ENCODE data around the gene CYTH1.
A peak's percentile ranks its signal among the peaks of the same experiment; 100 is the strongest.

Gene CYTH1

DNA sequence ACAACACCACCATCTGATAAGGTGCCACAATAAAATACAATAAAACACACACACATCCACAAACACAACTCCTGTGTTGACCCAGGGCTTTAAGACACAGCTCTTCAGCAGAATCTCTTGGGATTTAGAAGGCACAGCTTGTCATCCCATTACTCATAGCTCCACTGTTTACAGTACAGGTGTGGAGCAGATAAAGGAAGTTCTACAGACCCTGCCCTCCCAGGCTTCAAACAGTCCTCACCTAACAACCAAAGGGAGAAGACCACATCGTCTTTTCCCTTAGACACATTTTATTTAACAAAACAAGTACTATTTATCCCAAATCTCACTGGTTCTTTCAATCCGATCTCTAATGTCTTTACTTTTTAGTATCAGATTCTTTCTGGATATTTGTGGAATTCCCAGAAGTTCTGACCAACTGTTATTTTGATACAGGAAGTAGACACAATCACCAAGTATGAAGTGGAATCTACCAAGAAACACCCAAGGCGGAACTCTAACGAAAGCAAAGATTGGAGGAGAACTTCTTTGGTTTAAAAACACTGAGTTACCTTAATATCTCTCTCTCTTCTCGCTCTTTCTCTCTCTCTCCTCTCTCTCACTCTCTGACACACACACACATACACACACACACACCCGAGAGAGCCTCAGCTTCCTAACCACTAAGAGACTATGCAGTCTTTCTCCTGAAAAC is 46.1 kb downstream of the CYTH1 start:
- no peak for DNase-seq (ENCODE audit: low spot score)

DNA sequence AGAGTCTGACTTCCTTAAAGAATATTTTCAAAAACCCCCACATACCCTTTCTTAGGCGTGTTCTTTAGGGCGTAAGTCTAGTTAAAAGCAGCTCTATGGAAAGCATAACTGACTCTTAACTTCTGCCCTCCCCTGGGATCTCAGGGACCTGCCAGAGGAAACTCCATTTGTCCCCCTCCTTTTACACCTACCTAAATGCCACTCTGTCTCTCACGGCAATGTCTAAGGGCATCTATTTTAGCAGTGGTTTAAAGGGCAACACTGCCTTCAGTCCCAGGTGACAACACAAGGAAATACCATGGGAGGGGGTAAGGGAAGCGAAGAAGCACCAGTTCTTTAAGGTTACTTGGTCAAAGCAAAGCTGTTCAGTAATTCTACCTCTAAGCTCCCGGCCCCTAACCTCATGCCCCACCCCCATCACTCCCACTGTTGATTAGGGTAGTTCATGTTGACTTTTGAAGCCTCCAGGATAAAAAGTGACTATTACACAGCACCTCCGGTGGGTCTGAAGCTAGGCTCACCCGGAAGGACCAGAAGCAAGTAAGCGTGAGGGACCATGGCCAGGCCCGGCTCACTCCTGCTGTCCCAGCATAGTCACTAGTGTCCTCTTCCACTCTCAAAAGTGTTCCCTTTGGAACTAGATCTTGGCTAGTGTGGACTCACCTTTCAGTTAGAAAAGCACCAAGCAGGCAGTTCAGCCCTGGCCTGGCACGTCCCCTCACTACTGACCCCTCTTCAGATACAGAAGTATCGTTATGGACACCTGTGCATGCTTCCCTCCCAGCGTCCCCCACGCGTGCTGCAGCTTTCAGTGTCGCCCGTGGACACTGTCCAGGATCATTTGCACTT is 47.1 kb downstream of the CYTH1 start:
- DNase-seq (ENCODE audit: low spot score), result no peak

DNA sequence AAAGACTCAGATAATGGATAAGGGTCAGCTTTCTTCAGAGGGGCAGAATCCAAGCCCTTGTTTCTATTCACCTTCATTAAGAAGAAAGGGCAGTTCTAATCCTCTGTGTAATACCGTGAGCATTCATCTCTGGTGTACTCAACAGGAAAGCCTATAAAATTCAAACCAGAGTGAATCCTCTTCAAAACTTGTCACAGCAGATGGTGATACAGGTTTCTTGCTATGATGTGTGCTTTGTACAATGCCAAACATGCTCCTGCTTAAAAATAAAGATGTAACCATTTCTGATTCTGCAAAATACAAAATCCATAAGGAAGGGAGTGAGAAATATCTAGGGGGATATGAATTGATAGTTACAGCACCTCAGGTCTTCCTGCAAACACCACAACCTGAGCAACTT is 49.7 kb downstream of the CYTH1 start:
- DNase-seq (ENCODE audit: low spot score), result no peak

DNA sequence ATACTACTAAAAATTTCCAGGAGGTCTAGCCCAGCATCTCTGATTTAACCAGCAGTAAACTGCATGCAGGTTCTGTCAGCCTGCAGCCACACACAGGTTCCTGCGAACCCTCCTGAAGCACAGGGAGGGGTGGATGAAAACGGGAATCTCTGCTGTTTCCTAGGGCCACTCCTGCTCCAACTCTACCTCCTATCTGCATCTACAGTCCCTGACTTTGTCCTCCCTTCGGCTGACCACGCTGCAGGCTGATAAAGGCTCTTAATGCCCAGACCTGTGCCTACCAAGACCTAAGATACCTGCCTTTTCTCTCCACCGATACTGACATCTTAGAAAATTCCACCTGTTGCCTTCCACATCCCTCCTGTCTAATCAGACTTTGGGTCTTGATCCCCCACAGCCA is 50.2 kb downstream of the CYTH1 start:
- no peak for DNase-seq (ENCODE audit: low spot score)

DNA sequence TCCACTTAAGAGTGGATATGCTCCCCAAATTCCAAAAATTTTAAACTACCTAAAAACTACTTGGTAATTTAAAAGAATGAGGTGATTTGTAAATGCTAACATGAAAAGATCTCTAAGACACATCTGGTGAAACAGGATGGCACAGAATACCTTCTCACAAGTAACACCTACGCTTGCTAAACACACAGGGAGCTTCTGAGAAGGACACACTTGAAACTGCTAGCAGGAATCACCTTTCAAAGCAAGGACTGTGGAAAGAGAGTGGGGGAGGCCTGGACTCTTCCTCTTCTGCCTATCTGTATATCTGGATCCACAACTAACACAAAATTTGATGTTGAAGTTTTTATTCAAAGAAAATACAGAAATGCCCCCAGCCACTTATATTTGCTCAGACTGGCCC is 52.4 kb downstream of the CYTH1 start:
- DNase-seq (ENCODE audit: low spot score), result no peak

DNA sequence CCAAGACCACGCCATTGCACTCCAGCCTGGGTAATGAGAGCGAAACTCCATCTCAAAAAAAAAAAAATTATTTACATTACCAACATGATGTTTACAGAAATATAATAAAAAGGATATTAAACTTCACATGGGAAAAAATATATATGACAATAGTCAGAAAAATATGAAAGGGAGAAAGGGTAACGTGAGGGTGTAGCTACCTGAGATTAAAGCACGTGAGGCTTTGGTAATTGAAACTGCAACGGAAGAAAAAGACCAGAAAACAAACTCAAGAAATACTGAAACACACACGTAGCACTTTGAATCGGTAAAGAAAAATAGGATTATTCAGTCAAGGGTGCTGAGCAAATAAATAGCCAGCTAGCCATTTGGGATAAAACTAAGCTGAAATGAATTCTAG is 53.6 kb downstream of the CYTH1 start:
- DNase-seq (ENCODE audit: low spot score), result no peak

DNA sequence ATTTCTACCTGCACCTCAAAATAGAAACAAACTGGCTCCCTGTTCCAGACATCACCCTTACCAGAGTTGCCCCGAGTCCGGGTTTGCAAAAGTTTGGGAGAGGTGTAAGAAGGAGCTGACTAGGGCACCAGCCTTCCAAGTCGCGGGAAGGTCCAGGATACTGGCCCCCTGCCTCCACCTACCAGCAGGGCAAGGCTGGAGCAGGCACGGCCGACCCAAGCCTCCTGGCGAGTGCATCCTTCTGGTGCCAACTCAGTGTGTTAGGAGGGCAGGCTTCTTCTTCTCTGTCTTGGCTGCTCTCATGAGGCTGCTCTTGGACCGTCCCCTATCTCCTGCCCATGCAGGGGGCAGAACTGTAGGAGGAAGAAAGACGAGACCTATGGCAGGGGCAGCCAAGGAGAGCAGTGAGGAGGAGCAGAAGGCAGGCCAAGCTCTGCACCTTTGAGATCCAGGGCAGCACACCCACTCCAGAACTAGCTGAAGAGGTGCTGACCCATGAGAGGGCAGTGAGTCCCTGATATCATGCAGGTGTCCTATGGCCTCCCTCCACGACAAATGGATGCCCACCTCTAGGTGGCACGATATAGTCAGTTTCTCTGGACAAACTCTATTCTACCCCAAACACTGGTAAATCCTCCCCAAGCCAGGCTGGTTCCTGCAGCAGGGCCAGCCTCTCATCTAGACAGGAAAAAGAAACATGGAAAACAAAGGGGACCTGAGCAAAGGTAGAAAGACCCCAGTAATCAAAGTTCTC is 54.4 kb downstream of the CYTH1 start:
- no peak for DNase-seq (ENCODE audit: low spot score)

DNA sequence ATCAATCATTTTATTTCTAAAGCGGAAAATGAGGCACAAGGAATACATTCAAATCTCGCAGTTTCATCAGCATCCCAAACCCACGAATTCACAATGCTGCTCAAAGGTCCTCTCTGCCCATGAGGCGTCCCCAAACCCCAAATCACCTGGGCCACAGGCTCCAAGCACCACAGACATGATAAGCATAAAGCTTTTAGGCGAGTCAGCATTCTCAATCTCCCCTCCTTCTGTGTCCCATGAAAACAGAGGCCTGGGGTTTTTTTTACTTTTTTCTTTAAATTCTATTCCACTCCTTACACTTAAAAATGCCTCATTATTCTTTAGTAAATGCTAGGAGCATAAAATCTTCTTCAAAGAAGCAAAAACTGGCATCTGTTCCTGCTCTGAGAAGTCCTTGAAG is 55.0 kb downstream of the CYTH1 start:
- no peak for DNase-seq (ENCODE audit: low spot score)

DNA sequence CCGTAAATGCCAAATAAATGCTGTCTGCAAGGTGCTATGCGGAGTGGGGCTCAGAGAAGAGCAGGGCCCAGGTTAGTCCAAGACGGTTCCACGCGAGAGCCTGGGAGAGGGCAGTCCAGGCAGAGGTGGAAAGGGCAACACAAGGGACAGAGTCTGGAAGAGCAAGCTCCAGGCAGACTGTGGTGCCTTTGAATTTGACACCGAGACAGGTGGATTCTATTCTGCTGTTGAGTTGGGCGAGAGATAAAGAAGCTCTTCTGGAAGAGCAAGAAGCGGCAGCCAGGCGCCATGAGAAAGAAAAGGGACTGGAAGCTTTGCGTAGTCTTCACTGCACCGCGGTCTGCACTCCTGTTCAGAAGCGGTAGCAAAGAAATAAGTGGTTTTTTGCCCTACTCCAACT is 55.6 kb downstream of the CYTH1 start:
- DNase-seq (ENCODE audit: low spot score), result no peak

DNA sequence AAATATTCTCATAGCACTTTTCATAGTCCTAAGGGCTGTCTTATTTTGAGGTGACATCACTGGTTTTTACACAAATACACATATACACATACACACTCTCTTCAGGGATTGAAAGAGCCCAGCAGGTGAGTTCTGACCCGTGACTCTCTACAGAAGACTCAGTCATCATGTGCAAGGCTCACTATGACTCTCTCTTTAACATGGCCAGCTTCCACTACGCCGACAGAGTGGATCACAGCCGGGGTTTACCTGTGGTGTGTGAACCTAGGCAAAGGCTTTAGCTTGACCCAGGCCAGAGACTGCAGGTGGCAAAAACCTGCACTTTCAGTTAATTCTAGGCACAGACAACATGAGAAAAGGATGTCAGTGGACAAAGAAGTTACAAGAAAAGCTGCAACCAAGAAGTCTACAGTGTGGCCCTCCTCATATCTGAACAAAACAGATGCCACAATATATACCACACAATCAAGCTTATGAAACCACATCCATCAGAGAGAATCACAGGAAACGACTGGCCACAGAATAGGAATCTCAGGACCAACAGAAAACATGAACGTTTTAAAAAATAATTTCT is 56.5 kb downstream of the CYTH1 start:
- DNase-seq (ENCODE audit: low spot score), result no peak

DNA sequence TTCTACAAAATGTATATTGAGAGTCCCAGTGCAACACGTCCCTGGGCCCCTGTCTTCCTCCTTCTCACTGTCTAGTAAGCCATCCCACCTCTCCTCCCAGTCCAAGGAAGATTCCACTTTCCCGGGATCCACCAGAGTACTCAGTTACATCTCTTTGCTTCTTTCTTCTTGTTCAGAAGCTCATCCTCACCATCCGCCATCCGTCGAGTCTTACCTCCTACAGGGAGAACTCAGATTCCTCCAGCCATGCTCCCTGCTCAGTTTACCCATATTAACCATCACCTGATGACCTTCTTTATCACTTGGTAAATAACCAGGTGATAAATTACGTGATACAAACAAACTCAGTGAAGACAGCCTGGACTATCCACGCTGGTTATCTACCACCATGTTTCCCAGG is 57.1 kb downstream of the CYTH1 start:
- no peak for DNase-seq (ENCODE audit: low spot score)

DNA sequence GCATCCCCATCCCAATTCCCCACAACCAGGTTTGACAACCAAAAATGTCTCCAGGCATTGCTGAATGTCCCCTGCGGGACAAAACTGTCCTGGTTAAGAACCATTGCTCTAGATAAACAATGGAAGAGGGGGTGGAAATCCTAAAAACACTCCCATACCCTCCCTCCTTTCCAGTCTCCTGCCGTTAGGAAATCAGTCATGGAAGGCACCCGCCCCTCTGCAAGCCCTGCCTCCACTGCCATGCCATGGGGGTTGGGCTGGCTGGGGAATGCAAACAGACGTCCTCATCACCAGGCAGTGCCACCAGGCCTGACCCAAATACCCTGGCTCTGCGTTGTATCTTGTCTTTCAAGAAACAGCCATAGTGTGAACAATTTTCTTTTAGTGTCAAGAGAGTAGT is 57.5 kb downstream of the CYTH1 start:
- DNase-seq (ENCODE audit: low spot score), result no peak

DNA sequence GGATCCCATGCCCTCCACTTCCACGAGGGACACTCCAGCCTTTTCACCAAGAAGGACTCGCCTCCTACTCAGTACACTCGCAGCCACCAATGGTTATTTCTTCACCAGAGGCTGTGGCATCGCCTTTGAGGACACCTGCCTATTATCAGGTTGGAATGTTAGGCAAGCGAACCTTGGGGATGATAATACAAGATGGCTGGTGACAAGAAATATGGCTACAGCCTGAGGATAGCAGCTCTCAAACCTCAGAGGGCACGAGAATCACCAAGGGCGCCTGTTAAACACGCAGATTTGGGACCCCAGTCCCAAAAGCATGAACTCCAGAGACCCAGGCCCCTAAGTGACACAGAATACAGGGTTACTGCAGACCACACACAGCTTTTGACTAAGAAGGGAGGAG is 58.1 kb downstream of the CYTH1 start:
- no peak for DNase-seq (ENCODE audit: low spot score)

DNA sequence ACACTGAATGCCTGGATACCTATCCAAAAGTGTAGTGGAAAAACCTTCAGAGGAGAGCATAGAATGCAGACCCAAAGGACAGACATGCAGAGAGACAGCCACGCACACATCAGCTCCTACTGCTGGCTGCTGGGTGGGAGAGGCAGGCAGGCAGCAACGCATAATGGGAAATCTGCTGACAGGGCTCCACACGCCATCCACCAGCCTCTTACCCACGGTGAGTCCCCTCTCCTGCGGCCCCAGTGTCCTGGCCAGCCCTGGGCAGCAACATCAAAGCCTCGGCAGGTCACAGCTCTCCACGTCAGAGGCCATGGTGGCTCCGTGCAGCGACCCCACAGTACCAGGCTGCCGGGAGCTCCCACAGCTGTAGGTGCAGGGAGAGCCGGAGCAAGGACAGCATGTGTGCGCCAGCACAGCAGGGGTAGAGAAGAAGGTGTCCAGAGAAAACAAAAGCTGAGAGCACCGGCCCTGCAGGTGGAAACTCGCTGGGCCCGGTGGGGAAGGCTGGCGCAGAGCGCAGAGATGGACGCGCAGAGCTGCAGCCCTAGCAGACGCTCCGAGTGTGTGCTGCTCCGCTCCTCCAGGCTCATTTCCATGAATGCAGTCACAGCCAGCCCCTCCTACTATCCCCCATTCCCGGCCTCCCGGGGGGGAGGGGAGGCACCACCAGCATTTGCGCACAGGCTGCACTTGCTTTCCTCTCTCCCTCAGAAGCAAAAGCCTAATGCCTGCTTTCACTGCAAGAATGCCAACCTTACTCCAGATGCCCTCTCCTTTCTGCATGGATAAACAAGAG is 58.9 kb downstream of the CYTH1 start:
- peak; percentile 90 for DNase-seq (ENCODE audit: low spot score)

DNA sequence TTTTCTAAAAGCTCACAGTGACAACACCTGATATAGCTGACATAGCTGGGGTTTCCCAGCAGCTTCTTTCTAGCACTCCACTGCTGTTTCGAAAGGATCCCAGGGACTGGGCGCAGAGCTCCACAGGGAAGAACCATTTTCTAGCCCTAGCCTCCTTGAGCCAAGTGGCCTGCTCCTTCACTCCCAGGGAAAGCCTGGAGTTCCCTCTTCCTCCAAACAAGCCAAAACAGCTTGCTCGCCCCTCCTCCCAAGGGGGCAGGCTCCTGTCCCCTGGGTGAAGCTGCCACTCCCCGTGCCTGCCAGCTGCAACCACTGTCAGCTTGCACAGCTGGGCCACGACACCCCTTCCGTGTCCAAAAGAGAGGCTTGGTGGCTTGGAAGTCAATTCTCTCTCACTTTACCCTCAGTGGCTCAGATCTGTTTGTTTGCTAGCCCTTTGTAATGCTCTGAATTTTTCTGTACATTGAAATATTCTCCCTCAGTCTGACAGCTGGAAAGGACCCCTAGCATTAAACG is 59.8 kb downstream of the CYTH1 start:
- DNase-seq (ENCODE audit: low spot score), result no peak

DNA sequence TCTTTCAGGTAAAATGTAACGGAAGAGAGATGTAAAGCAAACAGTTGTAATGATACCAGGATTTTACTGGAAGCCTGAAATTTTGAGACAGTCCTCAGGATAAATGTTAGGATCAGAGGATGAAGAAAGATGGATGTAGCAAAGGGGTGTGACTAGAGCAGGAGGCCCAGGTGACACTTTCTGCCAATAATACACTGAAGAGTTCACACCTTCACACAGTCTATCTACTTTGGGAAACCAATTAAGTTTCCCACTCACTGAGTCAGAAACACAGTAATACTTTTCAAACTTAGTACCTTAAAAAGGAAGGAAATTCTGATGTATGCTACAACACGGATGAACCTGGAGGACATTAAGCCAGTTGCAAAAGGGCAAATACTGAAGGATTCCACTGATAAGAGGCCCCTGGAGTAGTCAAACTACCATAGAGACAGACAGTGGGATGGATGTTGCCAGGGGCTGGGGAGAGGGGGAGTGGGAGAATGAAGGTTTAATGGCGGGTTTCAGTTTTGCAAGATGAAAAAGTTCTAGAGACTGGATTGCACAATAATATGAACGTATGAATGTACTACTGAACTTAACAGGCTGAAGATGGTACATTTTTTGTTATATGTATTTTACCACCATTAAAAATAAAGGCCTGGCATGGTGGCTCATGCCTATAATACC is 62.3 kb downstream of the CYTH1 start:
- DNase-seq (ENCODE audit: low spot score), result no peak

DNA sequence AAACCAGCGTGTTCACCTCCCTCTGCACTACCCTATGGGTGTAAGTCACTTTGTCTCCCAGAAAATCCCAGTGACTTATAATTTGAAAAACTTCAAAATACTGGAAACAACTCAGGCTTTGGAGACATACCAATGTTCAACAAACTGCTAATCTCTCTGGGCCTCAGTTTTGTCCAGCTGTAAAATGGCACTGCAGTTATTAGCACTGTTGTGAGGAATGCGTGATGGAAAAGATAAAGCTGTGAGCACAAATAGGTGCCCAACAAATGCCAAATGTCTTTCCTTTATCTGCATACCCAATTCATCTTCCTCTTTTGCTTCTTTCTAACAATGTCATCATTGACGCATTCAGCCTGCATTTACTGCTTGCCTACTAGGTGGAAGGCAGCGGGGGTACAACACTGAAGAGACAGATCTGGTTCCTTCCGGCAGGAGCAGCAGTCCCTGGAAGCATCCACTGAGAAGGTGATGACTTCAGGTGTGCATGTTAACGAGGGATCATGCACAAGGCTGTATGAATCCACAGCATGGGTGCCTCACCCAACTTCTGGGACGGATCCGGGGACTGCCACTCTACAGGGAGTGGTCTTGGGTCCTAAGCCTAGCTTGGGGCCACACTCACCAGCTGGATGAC is 63.4 kb downstream of the CYTH1 start:
- no peak for DNase-seq (ENCODE audit: low spot score)

DNA sequence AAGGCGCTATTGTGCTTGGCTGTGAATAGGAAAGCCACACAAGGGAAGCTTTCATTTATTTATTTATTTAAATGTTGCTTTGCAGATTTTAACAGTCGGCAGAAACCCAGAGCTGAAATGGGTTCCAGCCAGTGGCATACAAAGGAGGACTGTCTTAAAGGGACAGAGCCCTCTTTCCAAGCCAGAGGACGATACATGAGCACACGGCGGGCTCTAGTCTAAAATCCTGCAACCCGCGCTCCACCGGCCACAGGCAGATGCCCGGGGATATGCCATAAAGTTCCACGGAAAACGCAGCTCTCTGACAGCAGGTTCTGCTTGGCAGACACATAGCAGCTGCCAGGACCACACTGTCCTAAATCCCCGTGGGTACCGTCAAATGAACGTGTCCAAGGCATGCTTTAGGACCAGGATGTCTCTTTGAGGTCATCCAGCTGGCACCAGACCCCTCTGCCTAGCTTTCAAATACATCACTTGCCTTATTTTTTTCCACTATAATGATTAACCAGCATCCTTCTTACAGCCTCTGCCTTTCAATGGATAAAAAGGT is 64.6 kb downstream of the CYTH1 start:
- no peak for DNase-seq (ENCODE audit: low spot score)

DNA sequence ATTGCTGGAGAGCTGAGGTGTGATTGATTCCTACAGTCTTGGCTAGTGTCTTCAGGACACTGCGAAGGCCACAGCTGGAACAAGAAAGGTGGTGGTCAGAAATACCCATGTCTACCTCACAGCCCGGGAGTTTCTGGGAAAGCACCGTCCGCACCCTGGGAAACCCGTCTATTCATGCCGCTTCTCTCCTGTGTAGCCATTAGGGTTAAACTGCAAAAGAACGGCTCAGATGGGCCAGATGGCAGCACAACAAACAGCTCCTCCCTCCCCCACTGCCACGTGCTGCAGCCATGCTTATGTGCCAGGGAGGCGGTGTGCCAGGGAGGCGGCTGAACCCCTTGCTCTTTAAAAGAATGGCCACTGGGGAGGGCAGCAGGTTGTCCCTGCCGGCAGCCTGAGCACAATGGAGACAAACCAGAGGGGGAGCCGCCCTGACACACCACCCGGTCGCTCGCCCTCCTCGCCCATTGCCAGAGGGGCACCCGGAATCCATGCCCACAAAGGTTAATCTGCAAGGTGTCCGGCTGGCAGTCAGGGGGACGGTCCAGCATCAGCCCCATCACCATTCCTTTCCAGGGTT is 65.2 kb downstream of the CYTH1 start:
- peak; percentile 76 for DNase-seq (ENCODE audit: low spot score)

DNA sequence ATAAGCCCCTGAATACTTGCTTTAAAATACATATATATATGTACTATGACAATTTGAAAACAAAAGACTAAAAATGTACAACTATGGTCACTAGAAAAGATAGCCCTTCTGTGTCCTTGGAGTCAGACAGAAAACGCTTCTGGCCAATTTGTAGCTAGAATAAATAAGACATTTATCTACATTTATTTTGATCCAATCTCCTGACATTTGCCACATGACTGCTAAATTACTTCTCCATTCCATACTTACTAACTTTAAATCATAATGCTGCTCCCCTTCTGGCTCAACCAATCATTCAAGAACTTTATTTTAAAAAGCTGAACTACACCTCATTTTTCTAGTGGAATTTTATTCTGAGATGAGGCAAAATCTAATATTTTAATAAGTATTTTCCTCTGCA is 65.8 kb downstream of the CYTH1 start:
- no peak for DNase-seq (ENCODE audit: low spot score)

All from left forelimb (tissue), 1 donor.